Lung (tissue), 12 donors: ENCODE measurements around the gene GDI1. TPM values are rescaled to one million over a fixed set of nuclear protein-coding genes. Genes with fewer than 3 reads are reported as not detected.

Experiments
- ATAC-seq: fragments of 200-7000 bp; cut with Tn5 transposase; one replicate; pipeline ENCODE4 v1.9.1; 2020; ENCODE audit warnings: moderate number of reproducible peaks; ENCODE audit not compliant: insufficient read depth, low FRiP score
- DNase-seq, 3 donors: peaks; one replicate each; pipeline ENCODE4 v3.0.0-alpha.2; 2013 to 2017
- H3K27ac ChIP-seq, 2 donors: one replicate each; pipeline ENCODE4 v1.5.1; 2013; ENCODE audit warnings: mild to moderate bottlenecking in 2 of 2, moderate library complexity in 2 of 2, control low read depth in 1 of 2, inconsistent platforms in 1 of 2, low read depth in 1 of 2, low read length in 1 of 2
- H3K27me3 ChIP-seq, 3 donors: one replicate each; pipeline ENCODE4 v1.5.1; 2013; ENCODE audit warnings: low read length in 2 of 3; ENCODE audit not compliant: control insufficient read depth in 3 of 3, insufficient read depth in 3 of 3
- H3K36me3 ChIP-seq, 4 donors: one replicate each; pipeline ENCODE4 v1.5.1; 2013; ENCODE audit warnings: low read length in 4 of 4, mild to moderate bottlenecking in 1 of 4, moderate library complexity in 1 of 4; ENCODE audit not compliant: control insufficient read depth in 4 of 4, insufficient read depth in 4 of 4
- H3K4me1 ChIP-seq, 5 donors: one replicate each; pipeline ENCODE4 v1.5.1; 2013; ENCODE audit warnings: low read length in 5 of 5, mild to moderate bottlenecking in 2 of 5, moderate library complexity in 1 of 5; ENCODE audit not compliant: control insufficient read depth in 5 of 5, insufficient read depth in 5 of 5
- H3K4me3 ChIP-seq: one replicate; pipeline ENCODE4 v1.5.1; 2013; ENCODE audit warnings: mild to moderate bottlenecking, control low read depth, moderate library complexity
- H3K9ac ChIP-seq, 2 donors: one replicate each; pipeline ENCODE4 v1.5.1; 2013; ENCODE audit warnings: low read length in 2 of 2, control low read depth in 1 of 2; ENCODE audit not compliant: insufficient read depth in 1 of 2
- H3K9me3 ChIP-seq, 4 donors: one replicate each; pipeline ENCODE4 v1.5.1; 2013; ENCODE audit warnings: low read length in 3 of 4, mild to moderate bottlenecking in 1 of 4, moderate library complexity in 1 of 4; ENCODE audit not compliant: control insufficient read depth in 4 of 4, insufficient read depth in 3 of 4
- CTCF ChIP-seq: IDR thresholded peaks from 2 replicates; pipeline ENCODE4 v1.5.1; 2012; ENCODE audit warnings: mild to moderate bottlenecking; ENCODE audit errors: control extremely low read depth, extremely low read depth
- WGBS, 2 donors: extraction: QIAGEN DNeasy Blood & Tissue Kit; methylation state at CpG; one replicate each; pipeline ENCODE4 v1.1.7; 2013; 5-methylcytosine and 5-hydroxymethylcytosine counted together
- polyA plus RNA-seq, 2 donors: library from polyadenylated mRNA; stranded (reverse); fragments of 200-250 nt; gene quantifications; one replicate each; pipeline ENCODE4 v1.2.1, GENCODE V29; 2013
- total RNA-seq, 2 donors: library from RNA; depleted of rRNA in 1 of 2; stranded (reverse); fragments of >200 nt in 1 of 2; gene quantifications; one replicate each; pipeline ENCODE4 v1.2.1, GENCODE V29; 2014 to 2021
- donor health status: control.
- donor health status: control.
- donor health status: Bipolar disorder and iron deficiency.
- donor health status: healthy.
- donor health status: DM: yes; HTN: yes; CAD: no.

The GDI1 gene
- total and polyA plus RNA-seq, 4 donors, result 64.0 to 130 (median 116) TPM

DNA sequence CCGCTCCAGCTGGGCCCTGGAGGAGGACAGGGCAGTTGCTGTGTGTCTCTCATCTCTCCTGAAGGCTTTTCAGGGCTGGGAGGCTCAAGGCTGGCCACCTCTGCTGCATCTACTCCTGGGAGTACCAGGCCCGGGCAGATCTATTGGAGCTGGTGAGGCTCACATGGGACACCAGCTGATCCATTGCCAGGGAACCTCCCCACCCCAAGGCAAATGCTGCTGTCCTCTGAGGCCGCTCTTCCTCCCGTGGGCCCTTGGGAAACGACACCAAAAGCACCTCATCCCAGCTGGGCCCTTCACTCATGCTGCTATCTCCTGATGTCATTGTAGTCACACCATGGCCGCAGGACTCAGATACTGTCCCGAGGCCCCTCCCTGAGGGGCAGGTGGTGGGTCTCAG is 45.8 kb downstream of the GDI1 start:
- peaks cover 0 to 7% (median under 1%) of the 10 kb centered on the region in 4 donors for H3K36me3 ChIP-seq
- no peaks in the 10 kb centered on the region for H3K27me3 ChIP-seq
- H3K9ac ChIP-seq, result no peak overlapping the region
- no peak for ATAC-seq
- TF ChIP-seq CTCF, result no peak
- peaks cover 0 to 4% (median 0%) of the 10 kb centered on the region in 5 donors for H3K4me1 ChIP-seq
- no peak for DNase-seq
- no peak overlapping the region for H3K4me3 ChIP-seq
- WGBS, 2 donors, result 75 to 81% methylated on average over 6 to 7 of the region's 7 CpGs
- H3K27ac ChIP-seq, result no peak overlapping the region
- H3K9me3 ChIP-seq, result peaks cover 0 to 2% (median 0%) of the 10 kb centered on the region in 4 donors

GRCh38 chrX:154483325-154483724 is 46.4 kb downstream of the GDI1 start:
- 78 to 87% methylated on average over 7 of the region's 7 CpGs for WGBS, 2 donors
- Histone ChIP-seq H3K27ac (no peak overlapping the region), H3K27me3 (no peaks in the 10 kb centered on the region), H3K4me3 (no peak overlapping the region), H3K9me3 (peaks cover 0 to 2% (median 0%) of the 10 kb centered on the region in 4 donors), H3K36me3 (peaks cover 0 to 7% (median under 1%) of the 10 kb centered on the region in 4 donors), H3K4me1 (peaks cover 0 to 4% (median 0%) of the 10 kb centered on the region in 5 donors), H3K9ac (no peak overlapping the region)
- ATAC-seq, result no peak
- no peak for DNase-seq
- no peak for TF ChIP-seq CTCF

GRCh38 chrX:154484255-154485149 is 47.5 kb downstream of the GDI1 start:
- Histone ChIP-seq H3K27me3 (no peaks in the 10 kb centered on the region), H3K4me3 (no peak overlapping the region), H3K36me3 (peaks cover 0 to 7% (median under 1%) of the 10 kb centered on the region in 4 donors), H3K4me1 (peaks cover 0 to 9% (median 0%) of the 10 kb centered on the region in 5 donors), H3K27ac (peak overlapping the region in 1 of 2 donors; percentile 35), H3K9ac (no peak overlapping the region), H3K9me3 (peaks cover 0 to 2% (median 0%) of the 10 kb centered on the region in 4 donors)
- 84 to 94% methylated on average over 11 to 16 of the region's 16 CpGs for WGBS, 2 donors
- no peak for TF ChIP-seq CTCF
- ATAC-seq (no peak), DNase-seq (no peak)
